Kidney glomerular epithelial cell (primary cell): Measurements from ENCODE around the gene ANKFY1.
A peak's percentile ranks its signal among the peaks of the same experiment; 100 is the strongest.
"Not testable (repeated sequence)": the region's sequence is repeated elsewhere in the genome, so short reads cannot be mapped to it uniquely, and the experiment has no call there.

Experiments used
- DNase-seq: peaks from one replicate; lab custom pipeline; 2025; lab: John Stamatoyannopoulos, UW

Gene ANKFY1

DNA sequence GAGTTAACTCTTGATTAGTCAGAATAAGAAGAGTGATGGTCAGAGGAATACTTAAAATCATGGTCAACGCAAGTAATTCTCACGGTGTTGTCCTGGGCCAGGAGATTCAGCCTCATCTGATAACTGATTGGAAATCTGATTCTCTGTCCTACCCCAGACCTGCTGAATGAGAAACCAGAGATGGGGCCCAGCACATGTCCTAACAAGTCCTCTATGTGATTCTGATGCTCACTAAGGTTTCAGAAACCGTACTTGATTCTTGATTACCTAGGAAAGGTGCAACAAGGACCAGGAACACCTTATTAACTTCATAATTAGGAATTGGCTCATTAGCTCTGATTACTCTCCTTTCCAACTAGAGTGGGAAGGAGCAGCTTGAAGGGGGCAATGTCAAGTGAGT, 44.5 kb downstream of the ANKFY1 start:
- no peak for DNase-seq

DNA sequence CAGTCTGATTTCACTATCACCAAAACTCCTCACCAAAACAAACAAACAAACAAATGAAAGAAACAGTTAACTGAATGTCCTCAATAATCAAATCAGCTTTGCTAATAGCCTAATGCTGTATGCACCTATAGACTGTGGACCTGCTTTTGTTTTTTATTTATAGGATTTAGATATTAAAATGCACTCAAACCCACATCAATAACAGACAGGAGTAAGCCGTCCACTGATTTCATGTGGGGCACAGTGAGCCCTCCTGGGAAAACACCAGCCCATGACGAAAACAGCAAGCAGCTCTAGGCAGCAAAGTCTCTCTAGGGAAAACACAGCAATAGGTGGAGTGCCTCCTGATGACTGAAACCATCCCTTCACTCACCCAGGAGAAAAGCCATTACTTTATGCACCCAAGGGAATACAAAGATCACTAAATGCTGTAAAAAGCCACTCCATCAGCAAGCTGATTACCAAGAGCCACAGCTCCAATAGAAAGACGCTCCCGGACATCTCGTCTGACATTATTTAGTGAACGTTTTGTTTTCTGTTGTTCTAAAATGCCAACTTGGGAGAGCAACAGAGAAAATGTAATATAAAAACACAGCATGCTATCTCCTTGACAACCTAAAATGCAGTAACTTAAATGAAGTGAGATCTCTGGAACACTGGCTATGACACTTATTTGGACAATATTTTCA, 47.8 kb downstream of the ANKFY1 start:
- DNase-seq = no peak

DNA sequence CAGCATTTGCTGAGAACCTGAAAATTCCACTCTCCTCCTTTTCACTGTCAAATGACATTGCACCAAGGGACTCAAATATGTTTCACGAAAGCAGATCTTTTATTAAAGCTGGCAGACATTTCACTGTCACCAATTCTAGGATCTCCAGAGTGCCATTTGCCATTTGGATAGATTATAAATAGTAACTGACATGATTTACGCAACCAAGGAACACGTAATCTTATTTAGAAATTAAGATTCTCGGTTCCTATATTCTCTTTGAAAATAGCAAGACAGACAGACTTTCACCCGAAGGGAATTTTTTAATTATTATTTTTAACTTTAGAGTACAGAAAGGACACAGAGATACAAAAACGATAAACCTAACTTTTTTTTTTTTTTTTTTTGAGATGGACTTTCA, 49.6 kb downstream of the ANKFY1 start:
- no peak for DNase-seq

DNA sequence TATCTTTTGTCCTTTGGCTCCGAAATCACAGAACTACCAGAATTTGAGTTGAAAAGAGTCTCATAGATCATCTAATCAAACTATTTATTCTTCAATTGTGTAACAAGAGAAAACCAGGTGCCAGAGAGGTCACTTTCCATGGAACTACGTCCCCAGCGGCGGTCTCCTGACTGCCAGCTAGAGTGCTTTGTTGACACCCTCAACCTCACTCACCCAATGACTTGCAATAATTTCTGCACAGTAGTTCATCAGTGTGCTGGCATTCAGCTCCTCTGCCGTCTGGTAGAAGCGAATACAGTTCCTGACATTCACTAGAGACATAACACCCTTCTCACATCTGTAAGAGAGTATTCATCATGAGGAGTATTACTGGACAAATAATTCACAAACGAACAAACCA, 54.2 kb downstream of the ANKFY1 start:
- DNase-seq = no peak

DNA sequence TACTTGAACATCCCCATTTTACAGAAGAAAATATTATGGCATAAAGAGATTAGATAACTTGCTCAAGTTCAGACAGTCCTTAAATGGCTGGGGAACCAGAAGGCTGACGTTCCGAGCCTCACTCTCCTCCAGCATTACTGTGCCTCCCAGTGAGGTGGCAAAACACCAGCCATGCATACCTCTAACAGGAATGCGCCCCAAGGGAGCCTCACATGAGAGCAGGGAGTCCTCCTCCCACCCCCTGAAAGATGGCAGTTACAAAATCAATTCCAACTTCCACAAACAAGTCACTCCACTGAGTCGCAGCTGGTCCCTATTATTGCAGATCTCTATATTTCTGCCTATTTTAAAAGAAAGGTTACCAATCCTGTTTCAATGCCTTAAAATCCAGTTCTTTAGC, 55.5 kb downstream of the ANKFY1 start:
- no peak for DNase-seq

DNA sequence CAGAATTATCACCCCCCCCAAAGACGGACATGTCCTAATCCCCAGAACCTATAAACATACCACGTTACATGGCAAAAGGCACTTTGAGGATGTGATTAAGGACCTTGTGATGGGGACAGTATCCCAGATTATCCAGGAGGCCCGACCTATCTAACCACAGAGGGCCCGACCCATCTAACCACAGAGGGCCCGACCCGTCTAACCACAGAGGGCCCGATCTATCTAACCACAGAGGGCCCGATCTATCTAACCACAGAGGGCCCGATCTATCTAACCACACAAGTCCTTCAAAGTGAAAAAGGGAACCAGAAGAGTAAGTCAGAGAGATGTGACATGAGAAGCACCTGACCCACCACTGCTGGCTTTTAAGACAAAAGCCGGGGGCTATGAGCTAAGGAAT, 56.8 kb downstream of the ANKFY1 start:
- DNase-seq = no peak

DNA sequence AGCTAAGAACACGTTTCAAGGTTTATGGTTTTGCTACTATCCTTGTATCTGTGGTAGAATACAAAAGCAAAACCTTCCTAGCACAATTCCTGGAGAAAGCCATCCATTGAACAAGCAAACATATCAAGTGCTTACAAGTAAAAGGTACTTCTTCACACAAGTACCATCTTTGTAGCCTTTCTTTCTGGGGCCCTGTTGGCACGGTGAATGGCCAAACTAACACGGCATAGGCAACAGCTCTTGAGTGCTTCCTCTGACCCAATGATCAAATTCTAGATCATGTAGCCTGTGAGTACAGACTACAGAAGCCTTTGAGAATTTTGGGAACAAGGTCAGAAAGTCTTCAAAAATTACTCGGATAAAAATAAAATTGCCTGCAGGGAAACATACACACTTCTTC, 57.9 kb downstream of the ANKFY1 start:
- no peak for DNase-seq

DNA sequence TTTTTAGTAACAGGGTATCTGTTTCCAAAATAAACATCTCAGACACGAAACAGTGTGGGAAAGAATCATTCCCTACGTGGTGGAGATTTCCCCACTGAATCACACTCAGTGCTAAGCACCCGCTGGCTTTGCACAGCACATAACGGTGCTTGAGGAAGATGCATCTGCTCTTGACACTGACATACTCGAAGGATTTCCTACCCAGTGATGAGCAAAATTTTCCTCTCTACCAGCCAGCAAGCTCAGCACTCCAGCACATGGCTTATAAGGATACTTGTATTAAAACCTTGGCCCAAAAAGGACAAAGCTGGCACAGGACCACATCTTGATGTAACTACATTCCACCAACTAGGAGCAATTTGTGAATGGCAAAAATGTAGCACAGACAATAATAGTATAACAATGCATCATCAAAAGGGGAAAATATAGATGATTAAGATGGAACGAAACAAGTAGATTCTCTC, 59.0 kb downstream of the ANKFY1 start:
- DNase-seq = peak; percentile 26

DNA sequence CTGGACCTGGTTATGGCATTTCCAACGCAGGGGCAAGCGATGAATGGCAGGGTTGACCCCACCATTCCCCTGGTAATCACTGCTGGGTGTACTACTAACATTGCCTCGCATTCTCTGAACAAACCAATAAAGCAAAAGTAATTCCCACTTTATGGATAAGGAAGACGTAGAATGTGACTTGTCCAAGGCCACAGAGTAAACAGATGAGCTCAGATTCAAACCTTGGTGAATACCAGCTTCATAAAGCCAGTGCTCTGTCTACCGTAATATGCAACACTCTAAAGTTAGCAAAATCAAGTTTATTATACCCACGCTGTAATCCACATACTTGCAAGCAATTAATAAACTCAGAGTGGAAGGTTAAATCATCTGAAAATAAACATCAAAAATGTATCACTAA, 59.6 kb downstream of the ANKFY1 start:
- no peak for DNase-seq

DNA sequence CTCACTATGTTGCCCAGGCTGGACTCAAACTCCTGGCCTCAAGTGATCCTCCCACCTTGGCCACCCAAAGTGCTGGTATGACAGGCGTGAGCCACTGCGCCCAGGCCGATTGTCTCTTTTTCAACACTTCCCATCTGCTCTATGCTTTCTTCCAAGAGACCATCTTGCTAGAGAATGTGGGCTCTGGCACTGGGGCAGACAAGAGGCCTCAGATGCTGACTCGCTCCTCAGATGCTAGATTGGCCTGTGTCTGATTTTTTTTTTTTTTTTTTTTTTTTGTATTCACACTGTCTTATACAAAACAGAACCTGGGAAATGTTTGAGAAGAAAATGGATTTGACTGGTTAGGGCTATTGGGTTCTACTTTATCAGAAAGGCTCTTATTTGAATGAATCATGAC, 62.6 kb downstream of the ANKFY1 start:
- no peak for DNase-seq

DNA sequence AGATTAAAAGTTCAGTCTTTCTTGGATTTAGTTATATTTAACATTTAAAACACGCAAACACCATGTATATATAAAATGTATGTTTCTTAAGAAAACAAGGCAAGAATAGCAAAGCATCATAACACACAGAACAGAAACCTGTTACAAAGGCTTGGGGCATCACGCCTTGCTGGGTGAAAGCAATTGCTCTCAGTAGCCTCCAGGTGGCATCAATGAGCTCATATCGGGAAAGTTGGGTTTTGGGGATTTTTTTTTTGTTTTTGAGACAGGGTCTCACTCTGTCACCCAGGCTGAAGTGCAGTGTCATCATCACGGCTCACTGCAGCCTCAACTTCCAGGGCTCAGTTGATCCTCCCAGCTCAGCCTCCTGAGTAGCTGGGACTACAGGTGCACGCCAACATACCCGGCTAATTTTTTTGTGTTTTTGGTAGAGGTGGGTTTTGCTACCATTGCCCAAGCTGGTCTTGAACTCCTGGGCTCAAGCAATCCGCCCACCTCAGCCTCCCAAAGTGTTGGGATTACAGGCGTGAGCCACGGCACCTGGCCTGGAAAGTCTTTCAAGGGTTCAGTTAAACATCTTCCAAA, 63.9 kb downstream of the ANKFY1 start:
- peak; percentile 9 for DNase-seq

DNA sequence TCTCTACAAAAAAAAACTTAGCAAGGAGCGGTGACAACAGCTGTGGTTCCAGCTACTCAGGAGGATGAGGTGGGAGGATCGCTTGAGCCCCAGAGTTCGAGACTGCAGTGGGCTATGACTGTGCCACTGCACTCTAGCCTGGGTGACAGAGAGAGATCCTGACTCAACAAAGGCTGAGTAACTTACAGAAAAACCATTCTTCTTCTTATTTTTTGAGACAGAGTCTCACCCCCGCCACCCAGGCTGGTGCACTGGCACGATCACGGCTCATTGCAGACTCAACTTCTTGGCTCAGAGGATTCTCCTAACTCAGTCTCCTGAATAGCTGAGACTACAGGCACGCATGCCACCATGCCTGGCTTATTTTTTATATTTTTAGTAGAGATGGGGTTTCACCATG, 64.8 kb downstream of the ANKFY1 start:
- no peak for DNase-seq

DNA sequence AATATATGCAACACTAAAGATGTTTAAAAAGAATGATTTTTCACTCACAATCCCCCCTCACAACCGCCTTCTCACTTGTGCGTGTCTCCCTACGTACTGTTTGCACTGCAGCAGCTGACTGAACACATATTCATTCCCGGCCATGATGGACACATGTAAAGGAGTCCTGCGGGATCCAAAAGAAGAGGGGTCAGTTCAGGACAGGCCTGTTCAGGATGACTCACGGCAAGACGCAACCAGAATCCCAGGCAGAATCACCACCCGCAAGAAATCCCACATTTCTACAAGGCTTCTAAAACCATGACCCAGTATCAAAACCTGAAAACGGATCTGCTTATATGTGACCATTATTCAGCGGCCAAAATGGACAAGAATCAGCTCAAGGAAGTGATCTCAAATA, 68.5 kb downstream of the ANKFY1 start:
- no peak for DNase-seq

DNA sequence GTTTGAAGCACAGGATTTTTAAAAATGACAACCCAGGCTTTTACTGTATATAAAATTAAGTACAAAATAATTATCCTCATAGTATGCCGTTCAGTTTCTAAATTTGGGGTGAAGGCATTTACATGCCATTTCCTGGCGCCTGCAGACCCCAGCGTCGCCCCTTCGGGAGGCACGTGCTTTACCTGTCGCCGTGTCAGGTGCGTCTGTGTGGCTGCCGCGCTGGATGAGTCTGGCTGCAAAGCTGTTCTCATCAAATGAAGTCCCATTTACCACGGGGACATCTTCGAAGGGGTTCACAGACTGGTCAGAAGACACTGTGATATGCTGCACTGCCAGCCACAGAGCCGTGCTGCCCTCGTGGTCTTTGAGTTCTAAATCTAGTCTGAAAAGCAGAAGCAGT, 69.0 kb downstream of the ANKFY1 start:
- DNase-seq = no peak

DNA sequence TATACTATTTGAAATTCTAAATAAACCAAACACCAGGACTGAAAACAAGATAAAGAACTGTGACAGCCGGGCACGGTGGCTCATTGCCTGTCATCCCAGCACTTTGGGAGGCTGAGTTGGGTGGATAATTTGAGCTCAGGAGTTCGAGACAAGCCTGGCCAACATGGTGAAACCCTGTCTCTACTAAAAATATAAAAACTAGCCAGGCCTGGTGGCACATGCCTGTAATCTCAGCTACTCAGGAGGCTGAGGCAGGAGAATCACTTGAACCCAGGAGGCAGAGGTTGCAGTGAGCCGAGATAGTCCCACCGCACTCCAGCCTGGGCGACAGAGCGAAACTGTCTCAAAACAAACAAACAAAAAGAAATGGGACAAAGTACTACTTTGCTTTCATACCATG, 73.0 kb downstream of the ANKFY1 start:
- DNase-seq = not testable (repeated sequence)

DNA sequence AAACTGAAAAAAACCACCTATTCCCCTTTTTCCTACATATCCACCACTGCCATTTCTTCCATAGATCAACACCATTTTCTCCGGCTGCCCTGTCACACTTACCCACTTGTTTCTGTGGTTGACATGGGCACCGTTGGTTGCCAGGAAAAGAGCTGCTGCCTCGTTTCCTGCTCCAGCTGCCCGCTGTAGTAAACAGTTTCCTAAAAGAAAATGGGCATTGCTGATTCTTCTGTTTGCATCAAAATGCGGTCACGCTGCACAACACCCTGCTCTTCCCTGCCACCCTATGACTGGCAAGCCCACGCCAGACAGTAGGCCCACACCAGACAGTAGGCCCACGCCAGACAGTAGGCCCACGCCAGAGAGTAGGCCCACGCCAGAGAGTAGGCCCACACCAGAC, 74.5 kb downstream of the ANKFY1 start:
- no peak for DNase-seq

DNA sequence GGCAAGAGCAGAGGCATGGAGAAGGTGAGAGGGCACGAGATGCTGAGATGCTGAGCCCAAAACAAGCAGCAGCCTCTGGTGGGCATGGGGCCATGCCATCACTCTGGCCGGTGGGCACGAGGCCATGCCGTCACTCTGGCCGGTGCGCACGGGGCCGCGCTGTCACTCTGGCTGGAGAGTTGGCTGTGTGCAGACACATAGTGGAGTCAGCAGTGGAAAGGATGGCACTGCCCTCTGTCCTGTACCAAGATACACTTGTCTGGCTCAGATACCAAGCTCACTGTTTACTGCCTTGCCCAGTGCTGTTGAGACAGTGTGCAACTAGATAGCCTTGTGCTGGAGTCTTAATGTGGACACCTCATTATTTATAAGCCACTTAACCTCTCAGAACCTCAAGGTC, 75.7 kb downstream of the ANKFY1 start:
- no peak for DNase-seq

DNA sequence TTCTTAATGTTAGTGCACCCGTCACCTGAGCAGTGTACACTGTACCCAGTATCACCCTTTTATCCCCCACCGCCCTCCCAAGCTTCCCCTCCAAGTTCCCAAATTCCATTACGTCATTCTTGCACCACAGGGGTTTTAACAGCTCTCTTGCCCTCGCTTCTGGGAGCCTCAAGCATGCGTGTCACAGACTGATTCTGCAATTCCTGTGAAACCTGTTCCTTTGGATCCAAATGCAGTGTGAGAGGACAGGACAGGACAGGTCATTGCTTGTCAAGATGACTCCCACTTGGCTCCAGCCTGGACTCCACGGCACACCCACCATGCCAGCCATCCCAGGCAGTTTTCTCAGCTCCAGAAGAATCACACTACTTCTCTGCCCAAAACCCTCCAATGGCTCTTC, 76.7 kb downstream of the ANKFY1 start:
- DNase-seq = no peak

DNA sequence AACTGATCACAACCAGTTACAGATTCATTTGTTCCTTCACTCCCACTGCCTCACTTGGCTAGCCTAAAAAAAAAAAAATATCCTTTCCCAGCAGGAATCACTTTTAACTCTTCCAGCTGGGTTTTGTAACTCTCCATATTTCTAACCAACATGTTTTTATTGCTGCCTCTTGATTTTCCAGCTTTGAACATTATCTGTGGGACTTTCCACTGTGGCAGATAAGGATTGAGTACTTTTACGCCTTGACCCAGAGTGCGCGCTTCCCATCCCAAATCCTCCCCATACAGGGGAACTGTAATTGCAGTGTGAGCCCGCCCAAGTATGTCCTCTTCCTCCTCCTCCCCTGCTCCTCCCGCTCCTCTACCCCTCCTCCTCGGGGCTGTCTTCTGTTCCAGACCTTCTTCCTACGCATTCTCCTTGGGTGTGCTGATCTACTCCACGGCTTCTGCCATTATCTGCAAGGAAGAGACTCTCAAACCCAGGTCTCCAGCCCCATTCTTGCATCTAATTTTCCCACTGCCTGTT, 77.4 kb downstream of the ANKFY1 start:
- DNase-seq = no peak

DNA sequence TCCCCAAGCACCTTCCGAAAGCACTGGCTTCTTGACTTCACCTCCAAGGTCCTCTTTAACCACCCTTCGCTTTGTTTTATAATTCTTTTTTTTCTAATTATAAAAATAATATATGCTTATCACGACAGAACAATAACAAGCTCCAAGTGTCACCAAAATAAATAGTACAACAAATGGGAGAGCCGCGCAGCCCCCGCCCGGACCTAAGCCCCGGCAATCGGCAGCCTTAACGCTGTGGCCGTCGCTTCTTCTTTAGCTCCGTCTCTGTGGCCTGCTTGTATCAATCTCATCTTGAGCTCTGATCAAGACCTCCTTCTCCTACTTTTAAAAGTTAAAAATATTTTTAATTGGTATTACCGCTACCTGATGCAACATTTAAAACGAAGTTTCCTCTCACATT, 78.1 kb downstream of the ANKFY1 start:
- no peak for DNase-seq

DNA sequence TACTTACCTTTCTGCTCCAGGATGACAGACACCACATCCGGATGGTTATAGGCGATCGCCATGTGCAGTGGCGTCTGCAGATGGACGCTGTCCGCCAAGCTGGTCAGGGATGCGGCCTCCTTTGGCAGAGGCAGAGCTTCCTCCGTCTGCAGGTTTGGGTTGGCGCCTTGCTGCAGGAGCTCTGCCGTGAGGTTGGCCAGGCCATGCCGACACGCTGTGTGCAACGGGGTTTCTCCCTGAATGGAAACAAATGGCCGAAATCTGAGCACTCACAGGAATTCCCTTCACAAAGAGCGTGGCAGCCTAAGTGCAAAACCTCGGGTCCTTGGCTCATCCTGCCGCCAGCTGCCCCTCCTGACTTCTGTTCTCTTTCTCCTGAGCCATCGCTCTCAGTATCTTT, 79.0 kb downstream of the ANKFY1 start:
- no peak for DNase-seq

DNA sequence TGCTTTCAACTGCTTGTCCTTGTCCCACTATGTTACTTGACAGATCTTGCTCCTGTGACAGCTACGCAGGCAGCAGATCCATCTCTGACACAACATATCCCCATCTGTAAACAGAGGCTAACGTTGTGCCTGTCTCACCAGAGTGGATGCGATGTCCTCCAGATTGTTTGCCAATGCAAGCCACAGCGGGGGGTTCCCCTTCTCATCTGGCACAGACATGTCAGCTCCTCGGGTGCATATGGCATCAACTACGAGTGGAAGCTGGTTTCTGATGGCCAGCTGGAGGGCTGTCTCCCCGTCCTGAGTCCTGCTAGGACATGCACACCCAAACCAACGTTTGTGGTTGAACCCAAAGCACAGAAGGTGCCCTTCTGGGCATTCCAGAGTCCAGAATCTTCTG, 81.7 kb downstream of the ANKFY1 start:
- no peak for DNase-seq

DNA sequence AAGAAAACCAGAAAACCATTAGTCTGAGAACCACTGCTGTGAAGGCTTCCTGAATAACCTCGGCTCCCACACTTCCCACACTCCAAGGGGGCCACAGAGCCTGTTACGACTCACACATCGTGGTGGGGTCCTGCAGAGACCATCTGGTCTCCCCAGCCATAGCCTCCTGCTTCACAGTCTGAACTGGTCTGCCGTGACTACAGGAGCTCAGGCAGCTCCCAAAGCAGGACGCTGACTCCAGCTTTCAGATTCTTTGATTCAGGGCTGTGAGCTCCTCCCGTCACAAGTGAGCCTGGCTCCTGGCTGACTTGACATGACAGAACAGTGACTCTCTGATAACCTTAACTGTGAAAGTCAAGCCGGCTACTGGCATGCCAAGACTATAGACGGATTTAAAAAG, 83.0 kb downstream of the ANKFY1 start:
- DNase-seq = no peak

DNA sequence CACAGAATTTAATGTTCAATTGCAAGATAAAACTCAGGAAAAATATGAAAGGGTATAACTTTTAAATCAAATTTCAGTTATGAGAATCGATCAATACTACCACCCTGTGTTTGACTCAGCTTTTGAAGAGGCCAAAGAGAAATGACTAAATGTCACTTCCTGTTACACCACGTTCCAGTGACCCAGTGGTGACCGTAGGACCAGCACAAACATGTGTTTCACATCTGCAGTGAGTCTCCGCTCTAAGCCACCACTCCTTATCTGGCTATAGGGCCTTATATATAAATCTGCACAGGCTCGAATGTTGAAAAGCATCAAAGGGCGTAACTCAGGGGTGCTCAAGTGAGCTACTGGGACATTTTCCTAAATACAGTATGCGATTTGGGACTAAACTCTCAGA, 84.7 kb downstream of the ANKFY1 start:
- no peak for DNase-seq
